Measurements from ENCODE around the gene TBC1D22B. TPM values are rescaled to one million over a fixed set of nuclear protein-coding genes. Genes with fewer than 3 reads are reported as not detected.

Gene TBC1D22B
- polyA plus RNA-seq, 1 of the 3 experiments (the other 2 are of a cell fraction) = 5.3 TPM

GRCh38 chr6:37261198-37261597, 3.6 kb downstream of the TBC1D22B start:
- 95% methylated on average over 5 of the region's 5 CpGs for WGBS (ENCODE audit: low lambda C conversion rate)
- no peaks in the 10 kb centered on the region for H4K20me1 ChIP-seq (ENCODE audit: insufficient read depth)
- CTCF ChIA-PET = no interaction called here
- no peak for DNase-seq
- peaks cover 0 to under 1% of the 10 kb centered on the region in 2 experiments for H3K36me3 ChIP-seq (replicated peaks in 1 of 2; ENCODE audit: control insufficient read depth in 1 of 2, insufficient read depth in 2 of 2, low read length in 1 of 2)
- H3K9me3 ChIP-seq = no peaks in the 10 kb centered on the region
- H3K27me3 ChIP-seq (ENCODE audit: insufficient read depth) = no peaks in the 10 kb centered on the region
- H2AFZ ChIP-seq (ENCODE audit: low read depth) = no peak overlapping the region
- H3K79me2 ChIP-seq (ENCODE audit: insufficient read depth) = peaks cover 84% of the 10 kb centered on the region
- H3F3A ChIP-seq (replicated peaks; ENCODE audit: insufficient read depth) = no peaks in the 10 kb centered on the region
- peaks cover 10 to 11% of the 10 kb centered on the region in 2 experiments; a peak in 3 of 4 replicates for H3K4me1 ChIP-seq (ENCODE audit: control insufficient read depth in 1 of 2, insufficient read depth in 2 of 2, low read depth in 1 of 2, low read length in 1 of 2)
- H3K4me2 ChIP-seq = no peak overlapping the region
- no peak for TF ChIP-seq MAX (IDR thresholded peaks at IDR 0.05; ENCODE audit: low read depth)
- TF ChIP-seq GATA2 (CRISPR knock-in tag; IDR thresholded peaks at IDR 0.05) = no peak
- TF ChIP-seq IRF3 (IDR thresholded peaks at IDR 0.05; ENCODE audit: low read depth, low read length) = no peak
- no peak for TF ChIP-seq YY1 (IDR thresholded peaks at IDR 0.05; ENCODE audit: low read depth)
- no peak for TF ChIP-seq EZH2phosphoT487 (IDR thresholded peaks at IDR 0.05; ENCODE audit: borderline replicate concordance, low read depth)
- POLR2A ChIA-PET = no interaction called here
- H3K4me3 ChIP-seq (ENCODE audit: low read depth in 2 of 2, low read length in 1 of 2) = no peak overlapping the region
- H3K9ac ChIP-seq = no peak overlapping the region
- H3K27ac ChIP-seq (ENCODE audit: low read depth in 2 of 2, low read length in 1 of 2) = no peak overlapping the region
- no peaks in the 10 kb centered on the region for H3K9me2 ChIP-seq

- CTCF ChIA-PET = interaction anchor here (1.0 kb wide), 1 partner anchor 63 kb away, joined by 3 read pairs; no protein-coding TSS in a partner anchor
- WGBS (ENCODE audit: low lambda C conversion rate) = 88% methylated on average over 8 of the region's 8 CpGs
- H4K20me1 ChIP-seq (ENCODE audit: insufficient read depth) = no peaks in the 10 kb centered on the region
Measured at GRCh38 chr6:37262446-37263026, 5.0 kb downstream of the TBC1D22B start.

More at GRCh38 chr6:37262446-37263026, 5.0 kb downstream of the TBC1D22B start:
- Histone ChIP-seq H3K9me3 (no peaks in the 10 kb centered on the region), H3K9ac (no peak overlapping the region), H3K9me2 (no peaks in the 10 kb centered on the region), H3K4me2 (no peak overlapping the region), H3F3A (replicated peaks; ENCODE audit: insufficient read depth) (no peaks in the 10 kb centered on the region), H3K4me3 (ENCODE audit: low read depth in 2 of 2, low read length in 1 of 2) (no peak overlapping the region), H3K36me3 (replicated peaks in 1 of 2; ENCODE audit: control insufficient read depth in 1 of 2, insufficient read depth in 2 of 2, low read length in 1 of 2) (peaks cover 0 to 4% of the 10 kb centered on the region in 2 experiments), H3K27ac (ENCODE audit: low read depth in 2 of 2, low read length in 1 of 2) (no peak overlapping the region), H3K79me2 (ENCODE audit: insufficient read depth) (peaks cover 88% of the 10 kb centered on the region), H3K27me3 (ENCODE audit: insufficient read depth) (no peaks in the 10 kb centered on the region), H2AFZ (ENCODE audit: low read depth) (no peak overlapping the region), H3K4me1 (ENCODE audit: control insufficient read depth in 1 of 2, insufficient read depth in 2 of 2, low read depth in 1 of 2, low read length in 1 of 2) (peaks cover 9 to 10% of the 10 kb centered on the region in 2 experiments; a peak in 3 of 4 replicates)
- TF ChIP-seq GATA2 (CRISPR knock-in tag; IDR thresholded peaks at IDR 0.05) = no peak
- TF ChIP-seq RCOR1 (IDR thresholded peaks at IDR 0.05; ENCODE audit: low read length) = no peak
- TF ChIP-seq USF1 (IDR thresholded peaks at IDR 0.05; ENCODE audit: borderline replicate concordance, low read depth) = no peak
- TF ChIP-seq EP300 (IDR thresholded peaks at IDR 0.05; ENCODE audit: borderline replicate concordance in 1 of 2, low read depth in 1 of 2, low read length in 1 of 2) = no peak
- TF ChIP-seq MXI1 (IDR thresholded peaks at IDR 0.05; ENCODE audit: low read depth, low read length) = no peak
- no peak for TF ChIP-seq IRF3 (IDR thresholded peaks at IDR 0.05; ENCODE audit: low read depth, low read length)
- TF ChIP-seq NFIC (IDR thresholded peaks at IDR 0.05; ENCODE audit: borderline replicate concordance) = no peak
- TF ChIP-seq CHD2 (IDR thresholded peaks at IDR 0.05; ENCODE audit: low read length, partially characterized antibody) = no peak
- TF ChIP-seq SMC3 (IDR thresholded peaks at IDR 0.05; ENCODE audit: low read depth, low read length) = no peak
- no peak for TF ChIP-seq TCF12 (IDR thresholded peaks at IDR 0.05)
- TF ChIP-seq FOXM1 (IDR thresholded peaks at IDR 0.05; ENCODE audit: low read depth) = no peak
- no peak for DNase-seq
- POLR2A ChIA-PET = no interaction called here
